ENCODE results near the gene CFAP157. TPM values are rescaled to one million over a fixed set of nuclear protein-coding genes. Genes with fewer than 3 reads are reported as not detected.

The CFAP157 gene
- total RNA-seq, 2 donors from 2014 or later: 0.27 to 0.28 TPM

GRCh38 chr9:127744398-127745110 is 37.8 kb downstream of the CFAP157 start:
- no peaks in the 10 kb centered on the region for H3K36me3 ChIP-seq
- H3K27me3 ChIP-seq (replicated peaks; ENCODE audit: insufficient read depth): no peaks in the 10 kb centered on the region
- no peak for DNase-seq (ENCODE audit: low spot score)
- no peak for ATAC-seq (ENCODE audit: insufficient number of reproducible peaks, low FRiP score, low read depth)
- H3K27ac ChIP-seq: no peak overlapping the region
- no peaks in the 10 kb centered on the region for H3K4me1 ChIP-seq (ENCODE audit: control insufficient read depth in 1 of 2, low read depth in 2 of 2)
- TF ChIP-seq CTCF (IDR thresholded peaks at IDR 0.05): no peak
- no peak overlapping the region for H3K4me3 ChIP-seq
- no peaks in the 10 kb centered on the region for H3K9me3 ChIP-seq

- H3K9me3 ChIP-seq: no peaks in the 10 kb centered on the region
- TF ChIP-seq CTCF (IDR thresholded peaks at IDR 0.05): no peak
- H3K27ac ChIP-seq: no peak overlapping the region
- ATAC-seq (ENCODE audit: insufficient number of reproducible peaks, low FRiP score, low read depth) (no peak), DNase-seq (ENCODE audit: low spot score) (no peak)
- H3K4me1 ChIP-seq (ENCODE audit: control insufficient read depth in 1 of 2, low read depth in 2 of 2): no peaks in the 10 kb centered on the region
- H3K36me3 ChIP-seq: peaks cover 6% of the 10 kb centered on the region
- no peaks in the 10 kb centered on the region for H3K27me3 ChIP-seq (replicated peaks; ENCODE audit: insufficient read depth)
- no peak overlapping the region for H3K4me3 ChIP-seq
These were observed 40.3 kb downstream of the CFAP157 start for GRCh38 chr9:127746959-127747569.

GRCh38 chr9:127749090-127749787 is 42.5 kb downstream of the CFAP157 start:
- H3K9me3 ChIP-seq: no peaks in the 10 kb centered on the region
- no peak for DNase-seq (ENCODE audit: low spot score)
- H3K27ac ChIP-seq: no peak overlapping the region
- ATAC-seq (ENCODE audit: insufficient number of reproducible peaks, low FRiP score, low read depth): no peak
- no peak for TF ChIP-seq CTCF (IDR thresholded peaks at IDR 0.05)
- H3K27me3 ChIP-seq (replicated peaks; ENCODE audit: insufficient read depth): peaks cover 7% of the 10 kb centered on the region
- peaks cover 6% of the 10 kb centered on the region for H3K36me3 ChIP-seq
- no peaks in the 10 kb centered on the region for H3K4me1 ChIP-seq (ENCODE audit: control insufficient read depth in 1 of 2, low read depth in 2 of 2)
- no peak overlapping the region for H3K4me3 ChIP-seq

GRCh38 chr9:127751269-127752054 is 44.7 kb downstream of the CFAP157 start:
- Histone ChIP-seq H3K27me3 (replicated peaks; ENCODE audit: insufficient read depth) (peaks cover 7% of the 10 kb centered on the region), H3K4me1 (ENCODE audit: control insufficient read depth in 1 of 2, low read depth in 2 of 2) (peaks cover 0 to 8% of the 10 kb centered on the region in 2 donors), H3K27ac (no peak overlapping the region), H3K9me3 (no peaks in the 10 kb centered on the region), H3K4me3 (no peak overlapping the region), H3K36me3 (peaks cover 6% of the 10 kb centered on the region)
- DNase-seq (ENCODE audit: low spot score): no peak
- no peak for ATAC-seq (ENCODE audit: insufficient number of reproducible peaks, low FRiP score, low read depth)
- TF ChIP-seq CTCF (IDR thresholded peaks at IDR 0.05): no peak
